Mammary epithelial cell (primary cell): ENCODE results near the gene MUC3A.
"Not testable (repeated sequence)": the region's sequence is repeated elsewhere in the genome, so short reads cannot be mapped to it uniquely, and the experiment has no call there.

ENCODE experiments used
- EZH2 ChIP-seq: IDR thresholded peaks from 2 replicates; pipeline ENCODE4 v1.6.1; 2012; ENCODE audit warnings: low read length, inconsistent platforms, borderline replicate concordance
- TF ChIP-seq, protein P1 (sequence below), 2 donors: IDR thresholded peaks in 1 of 2; conservative IDR thresholded peaks in 1 of 2; 2 replicates each; pipeline ENCODE4 v1.5.1; 2011 to 2012; ENCODE audit warnings: inconsistent platforms in 2 of 2, low read length in 2 of 2, mild to moderate bottlenecking in 2 of 2, control low read depth in 1 of 2, low read depth in 1 of 2; ENCODE audit not compliant: insufficient read depth in 1 of 2; ENCODE audit errors: extremely low read depth in 1 of 2

GRCh38 chr7:100992280-100992679 lies 42.9 kb downstream of the MUC3A start:
- TF ChIP-seq EZH2, result not testable (repeated sequence)
- TF ChIP-seq, protein P1, sequence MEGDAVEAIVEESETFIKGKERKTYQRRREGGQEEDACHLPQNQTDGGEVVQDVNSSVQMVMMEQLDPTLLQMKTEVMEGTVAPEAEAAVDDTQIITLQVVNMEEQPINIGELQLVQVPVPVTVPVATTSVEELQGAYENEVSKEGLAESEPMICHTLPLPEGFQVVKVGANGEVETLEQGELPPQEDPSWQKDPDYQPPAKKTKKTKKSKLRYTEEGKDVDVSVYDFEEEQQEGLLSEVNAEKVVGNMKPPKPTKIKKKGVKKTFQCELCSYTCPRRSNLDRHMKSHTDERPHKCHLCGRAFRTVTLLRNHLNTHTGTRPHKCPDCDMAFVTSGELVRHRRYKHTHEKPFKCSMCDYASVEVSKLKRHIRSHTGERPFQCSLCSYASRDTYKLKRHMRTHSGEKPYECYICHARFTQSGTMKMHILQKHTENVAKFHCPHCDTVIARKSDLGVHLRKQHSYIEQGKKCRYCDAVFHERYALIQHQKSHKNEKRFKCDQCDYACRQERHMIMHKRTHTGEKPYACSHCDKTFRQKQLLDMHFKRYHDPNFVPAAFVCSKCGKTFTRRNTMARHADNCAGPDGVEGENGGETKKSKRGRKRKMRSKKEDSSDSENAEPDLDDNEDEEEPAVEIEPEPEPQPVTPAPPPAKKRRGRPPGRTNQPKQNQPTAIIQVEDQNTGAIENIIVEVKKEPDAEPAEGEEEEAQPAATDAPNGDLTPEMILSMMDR (conservative IDR thresholded peaks at IDR 0.05 in 1 of 2, IDR thresholded peaks at IDR 0.05 in 1 of 2; ENCODE audit: extremely low read depth in 1 of 2, insufficient read depth in 1 of 2, low read depth in 1 of 2, low read length in 2 of 2), result not testable (repeated sequence)
